ENCODE data around the gene MAP3K4. TPM values are rescaled to one million over a fixed set of nuclear protein-coding genes. Genes with fewer than 3 reads are reported as not detected.
A peak's percentile ranks its signal among the peaks of the same experiment; 100 is the strongest.
"Not testable (repeated sequence)": the region's sequence is repeated elsewhere in the genome, so short reads cannot be mapped to it uniquely, and the experiment has no call there.

The MAP3K4 gene
- total RNA-seq, 4 donors from 2014 or later: 22.5 to 38.0 (median 27.4) TPM

DNA sequence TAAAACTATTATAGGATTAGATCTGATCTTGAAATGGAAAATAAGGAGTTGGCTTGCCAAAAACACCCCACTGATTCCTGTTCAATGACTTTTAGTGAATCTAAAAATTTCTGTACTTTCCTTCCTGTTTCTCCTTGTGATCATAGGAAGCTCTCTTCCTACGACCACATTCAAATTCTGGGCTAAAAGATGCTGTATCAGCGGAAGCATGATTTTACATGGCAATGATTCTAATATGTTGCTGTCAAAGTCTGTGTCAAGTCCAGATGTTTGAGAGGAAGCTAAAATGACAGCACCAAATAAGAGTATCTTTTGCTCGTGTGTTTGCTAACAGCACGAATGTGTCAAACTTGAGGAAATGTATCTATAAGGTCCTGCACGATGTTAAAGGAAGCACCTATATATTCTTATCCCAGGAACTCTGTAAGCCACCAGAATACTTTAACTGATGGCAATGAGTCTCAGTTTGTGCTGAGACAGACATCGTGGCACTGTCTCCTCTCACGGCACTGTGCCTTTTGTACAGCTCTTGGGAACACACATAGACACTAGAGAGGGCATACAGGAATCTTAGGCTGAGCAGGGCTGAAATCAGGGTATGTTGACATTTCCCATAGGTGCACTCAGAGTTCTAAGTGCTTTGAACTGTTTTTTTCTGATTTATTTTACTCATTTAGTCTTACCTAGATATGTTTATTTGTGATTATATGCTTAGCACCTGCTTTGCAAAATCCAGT, 24.9 kb upstream of the MAP3K4 start:
- 76 to 79% methylated on average over 7 of the region's 7 CpGs for WGBS, 2 donors
- no peak overlapping the region for H3K27ac ChIP-seq
- H3K4me1 ChIP-seq: peaks cover 0 to under 1% (median 0%) of the 10 kb centered on the region in 3 donors
- TF ChIP-seq POLR2A (IDR thresholded peaks at IDR 0.05): no peak
- no peak for DNase-seq
- H3K9me3 ChIP-seq: no peaks in the 10 kb centered on the region
- no peak overlapping the region for H3K4me3 ChIP-seq
- H3K27me3 ChIP-seq: no peaks in the 10 kb centered on the region
- intact Hi-C loops (cut with DNase I): no loop called here
- H3K36me3 ChIP-seq: no peaks in the 10 kb centered on the region

GRCh38 chr6:160967351-160967750, 24.2 kb upstream of the MAP3K4 start:
- no peaks in the 10 kb centered on the region for H3K36me3 ChIP-seq

GRCh38 chr6:160967833-160968232, 23.7 kb upstream of the MAP3K4 start:
- no peaks in the 10 kb centered on the region for H3K36me3 ChIP-seq
- TF ChIP-seq CTCF (IDR thresholded peaks at IDR 0.05): no peak
- no peak for TF ChIP-seq POLR2A (IDR thresholded peaks at IDR 0.05)
- no peak overlapping the region for H3K27ac ChIP-seq
- no peaks in the 10 kb centered on the region for H3K27me3 ChIP-seq
- H3K4me3 ChIP-seq: no peak overlapping the region
- no peak for DNase-seq
- intact Hi-C loops (cut with DNase I): no loop called here
- H3K4me1 ChIP-seq: peaks cover 0 to 12% (median 0%) of the 10 kb centered on the region in 3 donors
- WGBS, 2 donors: 19 to 33% methylated on average over 1 of the region's 1 CpG
- H3K9me3 ChIP-seq: no peaks in the 10 kb centered on the region

More at GRCh38 chr6:160967351-160967750, 24.2 kb upstream of the MAP3K4 start:
- Histone ChIP-seq H3K4me1 (peaks cover 0 to 7% (median 0%) of the 10 kb centered on the region in 3 donors), H3K9me3 (no peaks in the 10 kb centered on the region), H3K4me3 (no peak overlapping the region), H3K27ac (no peak overlapping the region), H3K27me3 (no peaks in the 10 kb centered on the region)
- WGBS, 2 donors: 88 to 91% methylated on average over 4 of the region's 4 CpGs
- no peak for DNase-seq
- no peak for TF ChIP-seq POLR2A (IDR thresholded peaks at IDR 0.05)
- TF ChIP-seq CTCF (IDR thresholded peaks at IDR 0.05): no peak
- intact Hi-C loops (cut with DNase I): no loop called here

DNA sequence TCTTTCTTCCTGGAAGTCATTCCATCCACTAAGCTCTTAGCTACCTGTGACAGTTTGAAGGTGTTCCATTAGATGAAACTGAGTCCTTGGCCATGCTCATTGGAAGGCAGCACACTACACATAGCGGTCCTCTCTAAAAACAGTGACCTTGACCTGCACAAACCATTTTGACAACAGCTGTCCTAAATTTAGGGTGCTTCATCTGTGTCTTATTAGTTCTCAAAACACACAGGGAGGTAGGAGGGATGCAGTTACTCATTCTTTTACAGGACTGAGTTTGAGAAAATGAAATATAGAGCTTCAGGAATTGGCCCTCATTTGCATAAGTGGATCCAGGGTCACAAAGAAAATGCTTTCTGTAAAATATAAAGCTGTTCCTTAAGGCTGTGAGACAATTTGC, 20.4 kb upstream of the MAP3K4 start:
- WGBS, 2 donors: 83 to 91% methylated on average over 1 of the region's 1 CpG
- no peaks in the 10 kb centered on the region for H3K36me3 ChIP-seq
- H3K27me3 ChIP-seq: no peaks in the 10 kb centered on the region
- intact Hi-C loops (cut with DNase I): no loop called here
- no peak for DNase-seq
- TF ChIP-seq POLR2A (IDR thresholded peaks at IDR 0.05) (no peak), CTCF (IDR thresholded peaks at IDR 0.05) (no peak)
- peaks cover 10 to 37% (median 10%) of the 10 kb centered on the region in 3 donors for H3K4me1 ChIP-seq
- H3K27ac ChIP-seq: no peak overlapping the region
- H3K4me3 ChIP-seq: no peak overlapping the region
- no peaks in the 10 kb centered on the region for H3K9me3 ChIP-seq

- no peaks in the 10 kb centered on the region for H3K9me3 ChIP-seq
- H3K27me3 ChIP-seq: no peaks in the 10 kb centered on the region
- TF ChIP-seq CTCF (IDR thresholded peaks at IDR 0.05) (no peak), POLR2A (IDR thresholded peaks at IDR 0.05) (no peak)
- intact Hi-C loops (cut with DNase I): no loop called here
- DNase-seq: no peak
- no peak overlapping the region for H3K4me3 ChIP-seq
- peaks cover 10 to 37% (median 10%) of the 10 kb centered on the region in 3 donors for H3K4me1 ChIP-seq
- peak overlapping the region in 1 of 4 donors; percentile 7 for H3K27ac ChIP-seq
- H3K36me3 ChIP-seq: no peaks in the 10 kb centered on the region
- WGBS, 2 donors: 32 to 34% methylated on average over 3 of the region's 3 CpGs
These were observed 19.5 kb upstream of the MAP3K4 start for GRCh38 chr6:160972111-160972510.

- H3K27me3 ChIP-seq; H3K9me3 ChIP-seq; DNase-seq; H3K36me3 ChIP-seq; H3K4me3 ChIP-seq; intact Hi-C loops (cut with DNase I): not testable (repeated sequence)
- Histone ChIP-seq H3K4me1 (peaks cover 10 to 37% (median 10%) of the 10 kb centered on the region in 3 donors), H3K27ac (peak overlapping the region in 1 of 4 donors; percentile 49)
- 82 to 90% methylated on average over 9 to 16 of the region's 16 CpGs for WGBS, 2 donors
These were observed 19.0 kb upstream of the MAP3K4 start for GRCh38 chr6:160972594-160972993.

Measured in esophagus squamous epithelium (tissue), 5 donors.